ENCODE data around the gene TAS2R43.
"Not testable (repeated sequence)": the region's sequence is repeated elsewhere in the genome, so short reads cannot be mapped to it uniquely, and the experiment has no call there.

The TAS2R43 gene, protein sequence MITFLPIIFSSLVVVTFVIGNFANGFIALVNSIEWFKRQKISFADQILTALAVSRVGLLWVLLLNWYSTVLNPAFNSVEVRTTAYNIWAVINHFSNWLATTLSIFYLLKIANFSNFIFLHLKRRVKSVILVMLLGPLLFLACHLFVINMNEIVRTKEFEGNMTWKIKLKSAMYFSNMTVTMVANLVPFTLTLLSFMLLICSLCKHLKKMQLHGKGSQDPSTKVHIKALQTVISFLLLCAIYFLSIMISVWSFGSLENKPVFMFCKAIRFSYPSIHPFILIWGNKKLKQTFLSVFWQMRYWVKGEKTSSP

DNA sequence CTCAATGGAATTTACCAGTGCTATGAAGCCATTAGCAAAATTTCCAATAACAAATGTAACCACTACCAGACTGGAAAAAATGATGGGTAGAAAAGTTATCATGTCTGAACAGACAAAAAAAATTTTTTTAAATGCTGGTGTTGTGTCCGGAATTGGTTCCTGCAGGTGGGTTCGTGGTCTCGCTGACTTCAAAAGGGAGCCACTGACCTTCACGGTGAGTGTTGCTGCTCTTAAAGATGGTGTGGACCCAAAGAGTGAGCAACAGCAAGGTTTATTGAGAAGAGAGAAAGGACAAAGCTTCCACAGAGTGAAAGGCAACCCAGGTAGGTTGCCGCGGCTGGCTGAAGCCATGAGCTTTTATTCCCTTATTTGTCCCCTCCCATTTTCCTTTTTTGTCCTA, at the start of gene TAS2R43:
TSS of gene TAS2R43 (minus strand) at position 186 of the 400 bp plus-strand sequence. CDS start at position 102, 84 bp downstream.
- DNase-seq, result no peak

DNA sequence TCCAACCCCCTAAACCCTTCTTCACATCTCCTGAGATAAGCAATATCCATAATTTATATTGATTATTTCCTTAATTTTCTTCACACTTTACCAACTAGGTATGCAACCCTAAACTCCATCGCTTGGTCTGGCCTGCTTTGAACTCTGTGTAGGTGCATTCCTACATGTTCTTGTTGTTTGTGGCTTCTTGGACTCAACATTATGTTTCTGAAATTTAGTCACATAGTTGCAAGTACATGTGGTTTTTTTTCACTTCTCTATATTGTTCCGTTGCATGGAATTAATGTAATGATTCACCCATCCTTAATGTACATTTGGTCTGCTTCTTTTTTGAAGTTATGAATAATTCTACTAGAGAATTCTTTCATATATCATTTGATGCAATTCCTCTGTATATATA, 44.0 kb upstream of the TAS2R43 start:
- DNase-seq, result peak in 1 of 3 donors; percentile 41

DNA sequence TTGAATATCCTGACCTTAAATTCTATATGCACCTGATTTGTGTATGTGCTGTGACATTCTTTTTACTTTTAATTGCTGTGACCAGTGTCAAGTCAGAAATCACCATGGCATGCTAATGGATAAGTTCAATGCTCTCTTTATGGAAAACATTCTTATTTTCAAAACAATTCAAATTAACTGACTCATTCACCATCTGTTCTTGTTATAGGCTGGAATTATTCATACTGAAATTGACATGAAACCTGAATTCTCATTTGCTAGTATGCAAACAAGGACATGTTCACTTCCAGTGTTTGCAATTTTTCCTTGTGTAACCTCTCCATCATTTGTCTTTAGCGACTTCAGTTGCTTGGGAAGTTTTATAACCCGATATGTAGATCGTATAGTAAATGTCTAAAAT, 42.2 kb upstream of the TAS2R43 start, which contains the start of gene TAS2R30:
TSS of gene TAS2R30 (minus strand) at position 340 of the 400 bp plus-strand sequence. CDS start 400 bp downstream, outside the sequence.
- no peak for DNase-seq

DNA sequence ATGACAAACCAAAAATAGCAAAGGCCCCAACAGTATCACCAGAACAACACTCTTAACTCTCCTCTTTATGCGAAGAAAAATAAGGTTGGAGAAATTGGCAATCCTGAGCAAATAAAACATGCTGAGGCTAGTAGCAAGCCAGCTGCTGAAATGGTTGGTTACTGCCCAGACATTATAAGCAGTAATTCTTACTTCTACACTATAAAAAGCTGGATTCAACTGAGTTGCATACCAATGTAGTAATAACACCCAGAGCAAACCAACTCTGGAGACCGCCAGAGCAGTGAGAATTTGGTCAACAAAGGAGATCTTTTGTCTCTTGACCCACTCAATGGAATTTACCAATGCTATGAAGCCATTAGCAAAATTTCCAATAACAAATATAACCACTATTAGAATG, 41.7 kb upstream of the TAS2R43 start:
- no peak for DNase-seq

DNA sequence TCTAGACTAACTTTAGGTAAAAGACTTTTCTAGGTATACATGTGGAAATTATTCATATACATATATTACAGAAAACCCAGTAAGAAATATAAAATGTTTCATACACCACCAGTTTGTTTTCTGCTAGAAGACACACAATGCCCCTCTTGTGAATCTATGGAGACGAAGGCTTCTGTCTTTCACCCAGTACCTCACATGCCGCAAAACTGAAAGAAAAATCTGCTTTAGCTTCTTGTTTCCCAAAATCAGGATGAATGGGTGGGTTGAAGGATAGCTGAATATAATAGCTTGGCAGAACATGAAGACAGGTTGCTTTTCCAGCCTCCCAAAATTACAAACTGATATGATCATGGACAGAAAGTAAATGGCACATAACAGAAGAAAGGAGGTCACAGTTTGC, 41.0 kb upstream of the TAS2R43 start:
- no peak for DNase-seq

DNA sequence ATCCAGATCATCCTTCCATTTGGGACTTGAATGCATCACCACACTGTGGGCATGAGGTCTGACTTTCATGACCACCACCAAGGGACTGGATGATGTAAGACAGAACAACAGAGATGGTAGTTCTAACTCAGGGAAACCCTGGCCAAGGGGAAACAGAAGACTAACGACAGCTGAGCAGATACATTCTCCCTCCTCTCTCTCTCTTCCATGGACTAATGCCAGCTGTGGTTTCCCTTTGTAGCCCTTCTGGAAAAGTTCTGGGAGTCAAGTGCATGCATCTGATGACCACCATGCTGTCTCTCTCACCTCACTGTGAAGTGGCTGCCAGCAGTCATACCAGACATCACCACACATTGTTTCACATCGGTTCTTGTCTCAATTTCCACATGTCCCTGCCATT, 38.9 kb upstream of the TAS2R43 start:
- no peak for DNase-seq

DNA sequence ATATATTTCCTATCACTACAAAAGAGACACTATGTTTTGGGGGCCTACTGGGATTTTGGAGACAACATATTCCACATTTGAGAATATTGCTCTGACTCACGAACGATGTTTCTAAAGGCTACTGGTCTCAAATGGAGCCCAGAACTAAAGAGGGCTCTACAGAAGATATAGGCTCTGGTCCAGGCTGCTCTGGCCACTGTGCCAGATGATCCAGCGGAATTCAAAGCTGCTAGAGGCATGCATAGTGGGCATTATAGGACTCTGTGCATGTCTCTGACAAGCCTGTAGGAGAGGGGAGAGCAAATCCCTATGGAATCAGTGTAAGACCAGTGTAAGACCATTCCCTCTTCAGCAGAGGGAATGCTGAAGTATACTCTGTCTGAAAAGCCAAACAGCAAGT, 38.3 kb upstream of the TAS2R43 start:
- no peak for DNase-seq

DNA sequence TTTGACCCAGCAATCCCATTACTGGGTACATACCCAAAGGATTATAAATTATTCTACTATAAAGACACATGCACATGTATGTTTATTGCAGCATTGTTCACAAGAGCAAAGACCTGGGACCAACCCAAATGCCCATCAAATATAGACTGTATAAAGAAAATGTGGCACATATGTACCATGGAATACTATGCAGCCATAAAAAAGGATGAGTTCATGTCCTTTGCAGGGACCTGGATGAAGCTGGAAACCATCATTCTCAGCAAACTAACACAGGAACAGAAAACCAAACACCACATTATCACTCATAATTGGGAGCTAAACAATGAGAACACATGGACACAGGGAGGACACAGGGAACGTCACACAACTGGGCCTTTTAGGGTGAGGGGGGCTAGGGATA, 22.0 kb upstream of the TAS2R43 start:
- DNase-seq, result not testable (repeated sequence)

DNA sequence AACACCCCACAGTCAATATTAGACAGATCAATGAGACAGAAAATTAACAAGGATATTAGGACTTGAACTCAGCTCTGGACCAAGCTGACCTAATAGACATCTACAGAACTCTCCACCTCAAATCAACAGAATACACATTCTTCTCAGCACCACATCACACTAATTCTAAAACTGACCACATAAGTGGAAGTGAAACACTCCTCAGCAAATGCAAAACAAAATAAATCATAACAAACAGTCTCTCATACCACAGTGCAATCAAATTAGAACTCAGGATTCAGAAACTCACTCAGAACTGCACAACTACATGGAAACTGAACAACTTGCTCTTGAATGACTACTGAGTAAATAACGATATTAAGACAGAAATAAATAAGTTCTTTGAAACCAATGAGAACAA, 19.1 kb upstream of the TAS2R43 start:
- DNase-seq, result not testable (repeated sequence)

DNA sequence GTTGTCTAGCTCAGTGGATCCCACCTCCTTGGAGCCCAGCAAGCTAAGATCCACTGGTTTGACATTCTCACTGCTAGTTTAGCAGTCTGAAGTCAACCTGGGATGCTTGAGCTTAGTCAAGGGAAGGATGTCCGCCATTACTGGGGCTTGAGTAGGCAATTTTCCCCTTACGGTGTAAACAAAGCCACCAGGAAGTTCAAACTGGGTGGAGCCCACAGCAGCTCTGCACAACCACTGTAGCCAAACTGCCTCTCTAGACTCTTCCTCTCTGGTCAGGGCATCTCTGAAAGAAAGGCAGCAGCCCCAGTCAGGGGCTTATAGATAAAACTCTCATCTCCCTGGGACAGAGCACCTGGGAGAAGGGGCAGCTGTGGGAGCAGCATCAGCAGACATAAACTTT, 16.7 kb upstream of the TAS2R43 start:
- DNase-seq, result no peak

DNA sequence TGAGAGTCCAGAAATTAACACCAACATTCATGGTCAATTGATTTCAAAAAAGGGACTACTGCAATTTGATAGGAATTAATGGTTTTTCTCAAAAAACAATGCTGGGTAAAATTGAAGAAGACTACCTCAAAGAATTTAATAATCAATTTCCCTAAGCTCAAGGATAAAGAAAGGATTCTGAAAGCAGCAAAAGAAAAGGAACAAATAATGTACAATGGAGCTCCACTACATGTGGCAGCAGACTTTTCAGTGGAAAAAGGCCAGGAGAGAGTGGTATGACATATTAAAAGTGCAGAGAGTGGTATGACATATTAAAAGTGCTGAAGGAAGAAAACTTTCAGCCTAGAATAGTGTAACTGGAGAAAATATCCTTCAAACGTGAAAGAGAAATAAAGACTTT, 15.6 kb upstream of the TAS2R43 start:
- no peak for DNase-seq

DNA sequence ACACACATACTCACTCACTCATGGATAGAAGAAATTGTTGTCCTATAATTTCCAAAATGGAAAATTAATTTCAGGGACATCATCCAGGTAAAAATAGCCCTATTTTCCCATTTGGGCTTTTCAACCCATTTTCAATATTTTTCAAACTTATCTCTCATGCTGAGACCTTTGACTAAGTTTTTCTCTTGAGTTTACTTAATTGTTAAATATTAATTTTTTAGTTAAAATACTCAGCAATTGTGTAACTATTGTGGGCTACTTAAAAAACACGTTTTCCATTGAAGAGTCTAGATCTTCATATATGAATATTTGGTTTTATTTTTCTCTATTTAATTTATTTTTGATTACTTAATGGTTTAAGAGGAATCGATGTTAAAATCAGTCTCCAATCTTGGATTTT, 14.2 kb upstream of the TAS2R43 start:
- no peak for DNase-seq

DNA sequence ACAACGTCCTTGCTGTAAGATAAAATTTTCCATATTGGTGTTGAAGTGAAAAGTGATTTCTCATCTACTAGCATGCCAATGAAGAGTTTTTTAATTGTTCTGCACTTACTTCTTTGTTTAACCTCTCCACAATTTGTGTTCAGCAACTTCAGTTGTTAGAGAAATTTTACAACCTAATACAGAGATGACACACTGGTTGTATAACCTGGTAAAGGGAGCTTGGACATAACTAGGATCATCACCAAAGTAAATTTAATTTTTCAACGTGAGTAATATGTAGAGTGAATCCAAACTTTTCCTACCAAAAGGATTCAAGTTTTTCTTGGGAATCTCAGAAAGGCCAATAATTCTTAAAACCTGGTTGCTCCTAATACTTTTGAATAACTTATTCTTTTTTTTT, 13.4 kb upstream of the TAS2R43 start:
- DNase-seq, result no peak

DNA sequence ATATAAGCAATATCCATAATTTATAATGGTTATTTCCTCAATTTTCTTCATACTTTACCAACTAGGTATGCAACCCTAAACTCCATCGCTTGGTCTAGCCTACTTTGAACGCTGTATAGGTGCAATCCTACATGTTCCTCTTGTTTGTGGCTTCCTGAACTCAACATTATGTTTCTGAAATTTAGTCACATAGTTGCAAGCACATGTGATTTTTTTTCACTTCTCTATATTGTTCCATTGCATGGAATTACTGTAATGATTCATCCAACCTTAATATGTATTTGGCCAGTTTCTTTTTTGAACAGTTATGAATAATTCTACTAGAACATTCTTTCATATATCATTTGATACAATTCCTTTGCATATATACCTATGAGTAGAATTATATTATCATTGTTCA, 2.8 kb upstream of the TAS2R43 start:
- not testable (repeated sequence) for DNase-seq

DNA sequence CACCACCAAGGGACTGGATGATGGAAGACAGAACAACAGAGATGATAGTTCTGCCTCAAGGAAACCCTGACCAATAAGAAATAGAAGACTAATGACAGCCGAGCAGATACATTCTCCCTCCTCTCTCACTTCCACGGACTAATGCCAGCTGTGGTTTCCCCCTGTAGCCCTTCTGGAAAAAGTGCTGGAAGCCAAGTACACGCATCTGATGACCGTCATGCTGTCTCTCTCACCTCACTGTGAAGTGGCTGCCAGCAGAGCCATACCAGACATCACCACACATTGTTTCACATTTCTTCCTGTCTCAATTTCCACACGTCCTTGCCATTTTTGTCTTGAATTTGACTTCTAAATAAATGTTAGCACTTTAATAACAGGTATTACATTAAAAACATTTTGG, 2.9 kb downstream of the TAS2R43 start:
- no peak for DNase-seq

DNA sequence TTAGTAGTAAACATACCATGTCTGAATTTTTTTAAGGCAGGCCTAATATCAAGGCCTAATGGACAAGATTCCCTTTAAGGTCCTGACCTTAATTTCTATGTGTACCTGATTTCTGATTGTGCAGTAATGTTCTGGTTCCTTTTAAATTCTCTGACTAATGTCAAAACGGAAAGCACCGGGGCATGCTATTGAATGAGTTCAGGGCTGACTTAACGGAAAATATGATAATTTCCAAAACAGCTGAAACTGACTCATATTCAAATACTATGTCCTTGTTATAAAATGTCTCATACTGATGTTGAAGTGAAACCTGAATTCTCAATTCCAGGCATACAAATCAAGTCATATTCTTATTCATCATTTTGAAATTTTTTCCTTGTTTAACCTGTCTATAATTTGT, 6.7 kb downstream of the TAS2R43 start:
- DNase-seq, result peak in 2 of 3 donors; percentile 42 to 77

DNA sequence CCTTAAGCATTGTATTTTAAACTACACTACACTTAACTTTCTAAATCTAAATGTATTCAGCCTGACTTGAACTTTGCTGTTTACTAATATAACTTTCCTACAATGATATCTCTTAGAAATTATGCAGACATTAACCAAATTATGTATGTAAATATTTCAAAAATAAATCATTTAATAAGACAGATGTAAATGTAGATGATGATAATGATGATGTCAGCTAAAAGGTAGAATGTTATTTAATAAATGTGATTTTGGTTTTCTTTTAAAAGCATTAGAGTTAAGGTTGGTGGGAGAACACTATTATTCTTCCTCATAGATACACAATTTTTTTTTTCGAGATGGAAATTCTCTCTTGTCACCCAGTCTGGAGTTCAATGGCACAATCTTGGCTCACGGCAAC, 10.1 kb downstream of the TAS2R43 start:
- no peak for DNase-seq

DNA sequence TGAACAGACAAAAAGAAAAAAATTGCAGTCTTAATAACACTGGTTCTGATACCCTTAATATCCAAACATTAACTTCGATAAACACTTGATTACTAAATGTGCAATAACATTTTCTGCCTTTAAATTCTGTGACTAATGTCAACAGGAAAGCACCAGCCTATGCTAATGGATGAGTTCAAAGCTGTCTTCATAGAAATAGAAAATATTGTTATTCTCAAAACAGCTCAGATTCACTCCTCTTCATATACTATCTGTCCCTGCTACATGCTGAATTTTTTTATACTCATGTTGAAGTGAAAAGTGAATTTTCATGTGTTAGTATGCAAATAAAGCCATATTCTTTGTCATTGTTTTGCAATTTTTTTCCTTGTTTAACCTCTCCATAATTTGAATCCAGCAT, 13.9 kb downstream of the TAS2R43 start:
- no peak for DNase-seq

DNA sequence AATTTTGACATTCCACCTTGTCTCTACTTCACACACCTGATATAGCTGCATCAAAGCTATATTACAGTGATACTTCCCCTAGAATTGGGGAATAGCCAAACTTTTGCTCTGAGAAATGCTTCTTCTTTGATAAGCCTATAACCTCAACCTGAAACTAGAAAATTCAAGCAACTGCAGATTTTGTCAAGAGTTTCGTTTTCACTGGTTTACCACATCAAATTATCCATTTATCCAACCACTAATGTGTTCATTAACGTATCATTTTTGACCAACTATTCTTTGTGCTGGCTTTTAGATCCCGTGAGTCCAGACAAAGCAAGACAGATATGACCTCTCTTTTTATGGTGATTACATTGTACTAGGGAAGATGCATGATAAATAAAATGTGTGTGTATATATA, 16.5 kb downstream of the TAS2R43 start:
- DNase-seq, result no peak

DNA sequence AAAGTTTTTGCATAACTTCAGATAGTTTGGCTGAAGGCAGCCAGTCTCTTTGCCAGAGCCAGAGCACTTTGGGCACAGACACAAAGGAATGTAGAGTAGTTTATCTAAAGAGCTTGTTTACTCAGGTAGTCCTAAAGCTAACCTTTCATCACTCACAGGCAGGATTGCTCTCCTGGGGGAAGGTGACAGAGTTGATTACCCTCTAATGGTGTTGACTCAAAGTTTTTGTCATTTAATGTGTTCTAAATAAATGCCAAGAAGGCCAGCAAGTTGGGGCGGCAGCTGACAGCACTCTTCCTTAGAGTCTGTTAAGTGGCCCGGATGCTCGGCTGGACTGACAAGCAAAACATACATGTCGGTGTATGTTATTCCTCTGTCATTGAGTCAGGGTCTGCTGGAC, 20.7 kb downstream of the TAS2R43 start:
- DNase-seq, result no peak

DNA sequence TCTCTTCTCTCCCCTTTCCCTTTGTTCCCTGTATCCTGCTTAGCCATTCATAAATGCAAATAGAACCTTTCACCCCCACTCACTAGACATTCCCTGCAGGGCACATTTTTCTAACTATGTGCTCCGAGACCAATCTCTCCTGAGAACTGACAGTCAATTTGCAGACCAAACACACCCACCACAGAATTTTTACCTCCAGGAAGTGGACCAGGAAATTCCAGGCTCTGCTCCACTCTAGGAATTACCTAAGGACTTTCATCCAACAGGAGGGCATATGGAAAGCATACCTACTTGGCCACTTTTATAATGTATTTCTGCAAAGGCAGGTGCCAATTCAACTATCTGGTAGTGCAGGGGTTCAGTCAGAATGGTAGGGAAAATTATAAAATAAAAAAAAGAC, 21.1 kb downstream of the TAS2R43 start:
- no peak for DNase-seq

DNA sequence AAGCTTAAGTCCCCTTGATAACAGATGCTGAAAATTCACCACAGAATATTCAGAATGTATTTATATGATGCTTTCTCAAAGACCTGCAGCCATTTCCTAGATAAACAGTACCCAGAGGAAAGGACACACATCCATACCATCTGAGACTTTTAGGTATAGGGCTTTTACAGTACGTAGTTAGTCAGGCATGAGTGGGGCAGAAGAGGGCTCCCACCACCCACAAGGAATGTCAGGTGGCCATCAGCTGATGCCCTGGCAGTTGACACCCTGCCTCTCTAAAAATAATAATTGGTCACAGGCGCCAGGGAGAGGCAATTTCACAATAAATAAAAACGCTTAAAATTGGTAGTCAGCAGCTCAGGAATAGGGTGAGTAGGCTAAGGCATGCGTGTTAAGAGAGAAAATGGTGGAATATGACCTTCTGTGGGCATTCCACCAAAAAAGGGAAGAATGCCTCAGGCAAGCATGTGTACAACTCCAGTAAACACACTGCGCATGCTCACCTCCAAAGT, 22.2 kb downstream of the TAS2R43 start:
- DNase-seq, result peak in 1 of 3 donors; percentile 22

DNA sequence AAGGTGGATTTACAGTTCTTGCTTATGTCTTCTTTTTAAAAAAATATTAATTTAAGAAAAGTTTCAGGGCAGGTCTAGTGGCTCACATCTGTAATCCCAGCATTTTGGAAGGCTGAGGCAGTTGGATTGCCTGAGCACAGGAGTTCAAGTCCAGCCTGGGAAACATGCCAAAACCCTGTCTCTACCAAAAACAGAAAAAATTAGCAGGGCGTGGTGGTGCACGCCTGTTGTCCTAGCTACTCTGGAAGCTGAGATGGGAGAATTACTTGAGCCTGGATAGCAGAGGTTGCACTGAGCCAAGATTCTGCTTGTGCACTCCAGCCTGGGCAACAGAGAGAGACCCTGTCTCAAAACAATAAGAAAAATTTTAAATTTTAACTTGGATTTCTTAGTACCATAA, 24.6 kb downstream of the TAS2R43 start:
- DNase-seq, result no peak

DNA sequence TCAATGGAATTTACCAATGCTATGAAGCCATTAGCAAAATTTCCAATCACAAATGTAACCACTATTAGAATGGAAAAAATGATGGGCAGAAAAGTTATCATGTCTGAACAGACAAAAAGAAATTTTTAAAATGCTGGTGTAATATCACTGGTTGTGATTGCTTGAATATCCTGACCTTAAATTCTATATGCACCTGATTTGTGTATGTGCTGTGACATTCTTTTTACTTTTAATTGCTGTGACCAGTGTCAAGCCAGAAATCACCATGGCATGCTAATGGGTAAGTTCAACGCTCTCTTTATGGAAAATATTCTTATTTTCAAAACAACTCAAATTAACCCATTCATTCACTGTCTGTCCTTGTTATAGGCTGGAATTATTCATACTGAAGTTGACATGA, 29.9 kb downstream of the TAS2R43 start, which contains the start of gene TAS2R46:
TSS of gene TAS2R46 (minus strand) at position 101 of the 400 bp plus-strand sequence. CDS start at position 101, 0 bp downstream.
- not testable (repeated sequence) for DNase-seq

DNA sequence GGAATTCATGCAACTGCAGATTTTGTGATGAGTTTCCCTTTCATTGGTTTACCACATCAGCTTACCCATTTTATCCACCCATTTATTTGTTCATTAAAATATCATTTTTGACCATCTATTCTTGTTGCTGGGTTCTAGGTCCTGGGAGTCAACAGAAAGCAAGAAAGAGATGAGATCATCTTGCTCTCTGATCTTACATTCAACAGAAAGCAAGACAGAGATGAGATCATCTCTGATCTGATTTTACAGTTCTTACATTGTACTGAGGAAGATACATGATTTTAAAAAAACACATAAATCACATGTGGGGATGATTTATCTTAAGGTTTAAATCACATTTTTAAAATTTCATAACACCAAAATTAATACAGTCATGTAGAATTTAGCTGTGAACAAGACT, 32.3 kb downstream of the TAS2R43 start:
- DNase-seq, result peak in 2 of 3 donors; percentile 2 to 38

All from suppressor macrophage treated with lipopolysaccharide for 1 hour (primary cell).